OCI-LY1 (cell line): ENCODE measurements around the gene NUP210L.

ENCODE experiments used
- H2AFZ ChIP-seq: fragments of 200-600 bp; sonication (generic), shearing (Covaris generic); 2 replicates; pipeline ENCODE4 v1.6.0; 2014; ENCODE audit warnings: antibody characterized with exemption, mild to moderate bottlenecking, low read length
- H3F3A ChIP-seq: fragments of 200-600 bp; sonication (generic), shearing (Covaris generic); 2 replicates; pipeline ENCODE4 v1.6.0; 2014; ENCODE audit warnings: mild to moderate bottlenecking, antibody characterized with exemption, low read length, moderate library complexity; ENCODE audit not compliant: insufficient read depth
- H3K27ac ChIP-seq: fragments of 200-600 bp; sonication (generic); 2 replicates; pipeline ENCODE4 v1.5.1; 2014; ENCODE audit warnings: low read length, mixed run types, mild to moderate bottlenecking, low read depth; ENCODE audit not compliant: poor library complexity, severe bottlenecking
- H3K27me3 ChIP-seq: fragments of 200-600 bp; sonication (generic); 2 replicates; pipeline ENCODE4 v1.6.0; 2014; ENCODE audit warnings: antibody characterized with exemption, mild to moderate bottlenecking, low read length, moderate library complexity; ENCODE audit not compliant: insufficient read depth
- H3K36me3 ChIP-seq: fragments of 200-600 bp; sonication (generic); 2 replicates; pipeline ENCODE4 v1.6.1; 2014; ENCODE audit warnings: mild to moderate bottlenecking, antibody characterized with exemption, low read length, moderate library complexity, mixed read lengths; ENCODE audit not compliant: insufficient read depth
- H3K4me1 ChIP-seq: fragments of 200-600 bp; sonication (generic); 2 replicates; pipeline ENCODE4 v1.5.1; 2014; ENCODE audit warnings: mild to moderate bottlenecking, low read length, moderate library complexity; ENCODE audit not compliant: insufficient read depth, severe bottlenecking
- H3K4me2 ChIP-seq: fragments of 200-600 bp; sonication (generic), shearing (Covaris generic); 2 replicates; pipeline ENCODE4 v1.6.1; 2014; ENCODE audit warnings: low read length
- H3K4me3 ChIP-seq: fragments of 200-600 bp; sonication (generic); 2 replicates; pipeline ENCODE4 v1.5.1; 2014; ENCODE audit warnings: low read length, low read depth, mild to moderate bottlenecking, mixed read lengths; ENCODE audit not compliant: poor library complexity, severe bottlenecking
- H3K79me2 ChIP-seq: fragments of 200-600 bp; shearing (Covaris generic); 2 replicates; pipeline ENCODE4 v1.6.1; 2016; ENCODE audit warnings: mixed run types, low read length, mixed read lengths; ENCODE audit not compliant: insufficient read depth
- H3K9ac ChIP-seq: fragments of 200-600 bp; sonication (generic), shearing (Covaris generic); 2 replicates; pipeline ENCODE4 v1.6.1; 2014; ENCODE audit warnings: mild to moderate bottlenecking, low read length, mixed read lengths
- H3K9me2 ChIP-seq: fragments of 200-600 bp; sonication (generic), shearing (Covaris generic); 2 replicates; pipeline ENCODE4 v1.6.1; 2014; ENCODE audit warnings: low read depth, mild to moderate bottlenecking, low read length, mixed read lengths
- H3K9me3 ChIP-seq: fragments of 200-600 bp; shearing (Covaris generic); 2 replicates; pipeline ENCODE4 v1.6.1; 2014; ENCODE audit warnings: low read length, mixed read lengths
- H4K20me1 ChIP-seq: fragments of 200-600 bp; sonication (generic), shearing (Covaris generic); 2 replicates; pipeline ENCODE4 v1.6.0; 2016; ENCODE audit warnings: mild to moderate bottlenecking, low read length; ENCODE audit not compliant: insufficient read depth
- EZH2 ChIP-seq: fragments of 200-600 bp; sonication (generic), shearing (Covaris generic); IDR thresholded peaks from 2 replicates; pipeline ENCODE4 v1.8.0; 2017; ENCODE audit warnings: borderline replicate concordance, mixed run types, mild to moderate bottlenecking, antibody characterized with exemption, low read length, moderate library complexity, mixed read lengths
- TF ChIP-seq, protein P1 (sequence below): fragments of 200-600 bp; sonication (generic), shearing (Covaris generic); IDR thresholded peaks from 2 replicates; pipeline ENCODE4 v1.5.1; 2017; ENCODE audit warnings: mild to moderate bottlenecking, antibody characterized with exemption, low read length, moderate library complexity, mixed read lengths

NUP210L gene

DNA sequence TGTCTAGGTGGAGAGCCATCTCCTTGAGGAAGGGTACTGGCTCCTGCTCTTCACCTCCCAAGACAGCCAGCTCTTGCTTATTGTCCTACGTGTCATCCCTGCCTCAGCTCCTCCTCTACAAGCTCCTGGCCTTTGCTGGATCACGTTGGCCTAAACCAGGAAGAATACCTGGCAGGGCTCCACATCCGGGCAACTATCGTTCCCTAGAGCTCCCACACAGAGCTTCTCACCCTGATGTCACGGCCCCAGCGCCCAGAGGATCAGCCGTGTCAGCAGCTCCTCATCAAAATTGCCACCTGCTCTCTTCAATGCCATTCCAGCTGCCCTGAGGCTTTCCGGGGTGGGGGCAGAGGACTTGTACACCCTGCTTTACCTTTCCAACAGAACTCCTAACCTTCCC, 38.9 kb upstream of the NUP210L start:
- Histone ChIP-seq H3K4me3 (no peak overlapping the region), H2AFZ (no peak overlapping the region), H3K4me1 (peaks cover under 1% of the 10 kb centered on the region), H3K27me3 (no peaks in the 10 kb centered on the region; the same call in 1 of the 2 replicates), H3K36me3 (no peaks in the 10 kb centered on the region), H3K9ac (no peak overlapping the region), H3K9me2 (no peaks in the 10 kb centered on the region), H3F3A (no peaks in the 10 kb centered on the region), H3K9me3 (no peaks in the 10 kb centered on the region), H3K79me2 (no peaks in the 10 kb centered on the region), H3K27ac (no peak overlapping the region), H4K20me1 (no peaks in the 10 kb centered on the region), H3K4me2 (no peak overlapping the region)
- TF ChIP-seq EZH2: no peak
- TF ChIP-seq, protein P1, sequence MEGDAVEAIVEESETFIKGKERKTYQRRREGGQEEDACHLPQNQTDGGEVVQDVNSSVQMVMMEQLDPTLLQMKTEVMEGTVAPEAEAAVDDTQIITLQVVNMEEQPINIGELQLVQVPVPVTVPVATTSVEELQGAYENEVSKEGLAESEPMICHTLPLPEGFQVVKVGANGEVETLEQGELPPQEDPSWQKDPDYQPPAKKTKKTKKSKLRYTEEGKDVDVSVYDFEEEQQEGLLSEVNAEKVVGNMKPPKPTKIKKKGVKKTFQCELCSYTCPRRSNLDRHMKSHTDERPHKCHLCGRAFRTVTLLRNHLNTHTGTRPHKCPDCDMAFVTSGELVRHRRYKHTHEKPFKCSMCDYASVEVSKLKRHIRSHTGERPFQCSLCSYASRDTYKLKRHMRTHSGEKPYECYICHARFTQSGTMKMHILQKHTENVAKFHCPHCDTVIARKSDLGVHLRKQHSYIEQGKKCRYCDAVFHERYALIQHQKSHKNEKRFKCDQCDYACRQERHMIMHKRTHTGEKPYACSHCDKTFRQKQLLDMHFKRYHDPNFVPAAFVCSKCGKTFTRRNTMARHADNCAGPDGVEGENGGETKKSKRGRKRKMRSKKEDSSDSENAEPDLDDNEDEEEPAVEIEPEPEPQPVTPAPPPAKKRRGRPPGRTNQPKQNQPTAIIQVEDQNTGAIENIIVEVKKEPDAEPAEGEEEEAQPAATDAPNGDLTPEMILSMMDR: no peak

DNA sequence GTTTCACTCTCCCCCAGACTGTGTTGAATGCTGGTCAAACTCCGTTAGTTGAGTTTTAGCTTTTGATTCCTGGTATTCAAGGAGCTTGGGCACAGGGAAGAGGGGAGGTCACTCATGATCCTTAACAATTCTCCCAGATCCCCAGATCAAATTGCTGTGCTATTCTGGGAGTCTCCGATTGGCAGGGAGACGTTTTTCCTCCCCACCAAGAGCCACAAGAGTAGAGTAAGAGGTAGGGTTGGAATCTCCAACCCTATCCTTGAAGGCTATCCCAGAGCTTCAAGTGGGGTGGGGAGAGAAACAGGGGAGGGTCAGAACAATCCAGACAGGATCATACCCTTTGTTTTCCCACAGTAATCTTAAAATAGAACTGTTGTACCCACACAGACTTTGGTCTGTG, 37.6 kb upstream of the NUP210L start:
- Histone ChIP-seq H3K79me2 (no peaks in the 10 kb centered on the region), H3K27me3 (no peaks in the 10 kb centered on the region; the same call in 1 of the 2 replicates), H4K20me1 (no peaks in the 10 kb centered on the region), H3F3A (no peaks in the 10 kb centered on the region), H3K4me2 (no peak overlapping the region), H3K9me2 (no peaks in the 10 kb centered on the region), H3K4me3 (no peak overlapping the region), H3K27ac (no peak overlapping the region), H2AFZ (no peak overlapping the region), H3K36me3 (no peaks in the 10 kb centered on the region), H3K9me3 (no peaks in the 10 kb centered on the region), H3K9ac (no peak overlapping the region), H3K4me1 (no peaks in the 10 kb centered on the region)
- TF ChIP-seq, protein P1: no peak
- no peak for TF ChIP-seq EZH2

DNA sequence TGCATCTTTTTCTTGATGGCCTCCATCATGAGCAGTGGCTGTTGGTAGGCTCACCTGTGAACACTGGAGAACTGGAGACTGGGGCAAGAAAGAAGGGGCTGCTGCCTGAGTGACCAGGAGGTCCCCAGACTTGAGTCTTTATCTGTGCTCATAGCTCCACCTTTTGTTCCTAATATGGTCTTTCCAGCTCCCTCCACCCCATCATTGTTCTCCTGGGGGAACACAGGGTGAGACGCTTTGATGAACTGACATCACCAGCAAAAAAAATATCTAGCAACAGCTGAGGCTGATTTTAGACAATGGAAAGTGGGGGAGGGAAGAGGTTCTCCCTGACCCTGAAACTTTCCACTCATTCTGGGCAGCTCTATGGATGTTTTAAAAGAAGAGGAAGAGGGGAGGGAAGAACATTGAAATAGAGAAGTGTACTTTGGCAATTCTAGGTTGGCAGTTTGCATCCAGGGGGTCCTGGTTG, 37.2 kb upstream of the NUP210L start, which contains the start of gene TPM3:
TSS of gene TPM3 (minus strand) at position 111 of the 472 bp plus-strand sequence. CDS start at position 29, 82 bp downstream.
- Histone ChIP-seq H3K9me3 (no peaks in the 10 kb centered on the region), H3K4me1 (no peaks in the 10 kb centered on the region), H3F3A (no peaks in the 10 kb centered on the region), H3K4me2 (no peak within 1 kb of the TSS), H3K27ac (no peak within 1 kb of the TSS), H3K79me2 (no peaks in the 10 kb centered on the region), H2AFZ (no peak within 1 kb of the TSS), H3K27me3 (no peaks in the 10 kb centered on the region), H3K4me3 (no peak within 1 kb of the TSS), H3K9me2 (no peaks in the 10 kb centered on the region), H4K20me1 (no peaks in the 10 kb centered on the region), H3K9ac (no peak within 1 kb of the TSS), H3K36me3 (no peaks in the 10 kb centered on the region)
- TF ChIP-seq, protein P1: no peak
- TF ChIP-seq EZH2: no peak
